Cardiac fibroblast (primary cell): ENCODE results near the gene USP31.

Experiments
- DNase-seq, 2 donors: peaks; one replicate each; pipeline versions ENCODE4 v3.0.0 to v3.0.0-alpha.2; 2010; ENCODE audit warnings: low read depth in 2 of 2
- H3K4me3 ChIP-seq, 2 donors: replicated peaks in 1 of 2; 1 replicate in 1 of 2; 2 replicates in 1 of 2; pipeline ENCODE4 v1.5.1; 2011; ENCODE audit warnings: low read depth in 2 of 2, low read length in 2 of 2, mild to moderate bottlenecking in 2 of 2, moderate library complexity in 1 of 2
- TF ChIP-seq, protein P1 (sequence below): IDR thresholded peaks from one replicate; pipeline ENCODE4 v1.5.1; 2011; ENCODE audit warnings: low read depth, mild to moderate bottlenecking, low read length, inconsistent platforms

USP31 gene

DNA sequence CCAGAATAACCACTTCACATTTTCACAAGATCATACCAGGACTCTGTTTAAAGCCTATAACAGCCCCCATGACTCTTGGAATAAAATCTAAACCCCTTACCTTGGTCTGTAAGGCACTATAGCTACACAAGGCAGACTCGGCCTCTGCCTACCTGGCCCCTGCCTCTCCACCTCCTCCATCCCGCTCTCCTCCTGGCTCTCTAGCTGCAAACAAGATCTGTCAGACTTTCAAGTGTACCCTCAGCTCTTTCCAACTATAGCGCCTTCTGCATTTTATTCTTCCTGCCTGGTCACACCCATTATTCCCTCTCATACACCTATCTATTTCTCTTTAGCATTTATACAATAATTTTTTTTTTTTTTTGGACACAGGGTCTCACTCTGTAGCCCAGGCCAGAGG lies 8.2 kb downstream of the USP31 start:
- DNase-seq = no peak
- no peak overlapping the region for H3K4me3 ChIP-seq
- TF ChIP-seq, protein P1, sequence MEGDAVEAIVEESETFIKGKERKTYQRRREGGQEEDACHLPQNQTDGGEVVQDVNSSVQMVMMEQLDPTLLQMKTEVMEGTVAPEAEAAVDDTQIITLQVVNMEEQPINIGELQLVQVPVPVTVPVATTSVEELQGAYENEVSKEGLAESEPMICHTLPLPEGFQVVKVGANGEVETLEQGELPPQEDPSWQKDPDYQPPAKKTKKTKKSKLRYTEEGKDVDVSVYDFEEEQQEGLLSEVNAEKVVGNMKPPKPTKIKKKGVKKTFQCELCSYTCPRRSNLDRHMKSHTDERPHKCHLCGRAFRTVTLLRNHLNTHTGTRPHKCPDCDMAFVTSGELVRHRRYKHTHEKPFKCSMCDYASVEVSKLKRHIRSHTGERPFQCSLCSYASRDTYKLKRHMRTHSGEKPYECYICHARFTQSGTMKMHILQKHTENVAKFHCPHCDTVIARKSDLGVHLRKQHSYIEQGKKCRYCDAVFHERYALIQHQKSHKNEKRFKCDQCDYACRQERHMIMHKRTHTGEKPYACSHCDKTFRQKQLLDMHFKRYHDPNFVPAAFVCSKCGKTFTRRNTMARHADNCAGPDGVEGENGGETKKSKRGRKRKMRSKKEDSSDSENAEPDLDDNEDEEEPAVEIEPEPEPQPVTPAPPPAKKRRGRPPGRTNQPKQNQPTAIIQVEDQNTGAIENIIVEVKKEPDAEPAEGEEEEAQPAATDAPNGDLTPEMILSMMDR = no peak

- TF ChIP-seq, protein P1 = no peak
- DNase-seq = no peak
- H3K4me3 ChIP-seq = no peak overlapping the region
Observed at GRCh38 chr16:23140107-23140506, 9.1 kb downstream of the USP31 start.

DNA sequence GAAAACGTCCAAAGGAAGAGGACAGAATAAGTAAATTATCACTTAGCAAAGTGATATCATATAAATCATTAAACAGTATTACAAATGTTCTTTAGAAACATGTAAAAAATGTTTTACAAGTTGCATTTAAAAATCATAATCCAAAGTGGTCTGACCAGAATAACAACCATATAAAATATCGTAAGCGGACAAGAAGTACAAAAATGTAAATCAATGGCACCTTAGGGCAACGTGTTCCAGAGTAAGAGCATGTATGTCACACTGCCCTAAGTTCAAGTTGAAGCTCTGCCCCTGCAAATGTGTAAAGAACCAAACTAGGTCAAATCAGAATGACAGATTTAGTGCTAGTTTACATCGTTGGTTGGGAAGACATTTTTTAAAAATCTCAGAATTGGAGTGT lies 11.4 kb downstream of the USP31 start:
- no peak for DNase-seq
- TF ChIP-seq, protein P1 = no peak
- H3K4me3 ChIP-seq = no peak overlapping the region

GRCh38 chr16:23137256-23137655 lies 12.0 kb downstream of the USP31 start:
- H3K4me3 ChIP-seq = no peak overlapping the region
- no peak for DNase-seq
- TF ChIP-seq, protein P1 = no peak

- TF ChIP-seq, protein P1 = no peak
- peak; percentile 22 to 77 for DNase-seq
- no peak overlapping the region for H3K4me3 ChIP-seq
Observed at GRCh38 chr16:23134274-23134673, 15.0 kb downstream of the USP31 start.

GRCh38 chr16:23132775-23133463 lies 16.3 kb downstream of the USP31 start:
- DNase-seq = peak; percentile 38 to 57
- H3K4me3 ChIP-seq = peak overlapping the region in 1 of 2 donors; percentile 5
- TF ChIP-seq, protein P1 = no peak

DNA sequence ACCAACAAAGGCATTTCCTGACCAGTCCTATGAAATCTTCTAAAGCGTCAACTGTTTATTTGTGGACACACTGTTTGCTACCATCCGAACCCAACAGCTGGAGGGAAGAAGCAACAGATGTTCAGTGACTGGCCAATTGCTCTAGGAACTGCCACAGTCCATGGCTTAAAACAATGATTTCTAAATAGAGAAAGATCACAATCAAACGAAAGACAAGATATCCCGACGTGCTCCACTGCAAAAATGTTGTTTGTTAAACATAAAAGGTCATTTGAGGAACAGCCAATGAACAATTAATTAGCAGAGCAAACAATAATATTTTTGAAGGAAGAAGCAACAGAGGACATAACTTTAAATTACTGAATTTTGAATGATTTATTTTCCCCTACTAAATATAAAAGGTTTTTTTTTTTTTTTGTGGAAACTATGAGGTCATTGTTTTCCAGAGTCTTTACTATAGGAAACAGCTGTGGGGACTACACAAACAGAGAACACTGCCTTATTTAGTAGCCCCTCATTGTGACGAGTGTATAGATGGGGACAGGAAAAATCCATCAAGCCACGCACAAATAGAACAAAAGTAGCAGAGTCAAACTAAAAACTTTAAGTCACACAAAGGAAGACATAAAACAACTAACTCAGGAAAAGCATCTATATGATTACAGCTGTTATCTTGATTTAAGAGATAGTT lies 17.2 kb downstream of the USP31 start:
- peak overlapping the region in 1 of 2 donors; percentile 5 for H3K4me3 ChIP-seq
- DNase-seq = peak; percentile 45 to 56
- TF ChIP-seq, protein P1 = no peak
